Tibial nerve (tissue), 4 donors: ENCODE measurements around the gene USP44. TPM values are rescaled to one million over a fixed set of nuclear protein-coding genes. Genes with fewer than 3 reads are reported as not detected.

Experiments
- DNase-seq, 2 donors: peaks; one replicate each; pipeline ENCODE4 v3.0.0-alpha.2; 2019; ENCODE audit warnings: low spot score in 2 of 2
- H3K27ac ChIP-seq, 4 donors: fragments of 200-600 bp; sonication (generic) in 3 of 4; one replicate each; pipeline ENCODE4 v1.5.1; 2017 to 2019; ENCODE audit warnings: mild to moderate bottlenecking in 1 of 4
- H3K27me3 ChIP-seq, 2 donors: fragments of 200-600 bp; sonication (generic) in 1 of 2; one replicate each; pipeline versions ENCODE4 v1.5.1 to v1.6.0; 2017 to 2019
- H3K36me3 ChIP-seq, 3 donors: fragments of 200-600 bp; sonication (generic); one replicate each; pipeline ENCODE4 v1.5.1; 2018 to 2019
- H3K4me1 ChIP-seq, 4 donors: fragments of 200-600 bp; sonication (generic) in 3 of 4; one replicate each; pipeline ENCODE4 v1.5.1; 2017 to 2019
- H3K4me3 ChIP-seq, 4 donors: fragments of 200-600 bp; sonication (generic) in 3 of 4; one replicate each; pipeline ENCODE4 v1.5.1; 2017 to 2019; ENCODE audit warnings: mild to moderate bottlenecking in 1 of 4, moderate library complexity in 1 of 4
- H3K9me3 ChIP-seq, 4 donors: fragments of 200-600 bp; sonication (generic) in 3 of 4; one replicate each; pipeline ENCODE4 v1.5.1; 2017 to 2019
- CTCF ChIP-seq, 5 experiments: fragments of 200-600 bp in 3 of 5; fragments of 450-650 bp in 2 of 5; sonication (generic) in 3 of 5; IDR thresholded peaks; one replicate each; pipeline ENCODE4 v1.5.1; 2016 to 2019; ENCODE audit warnings: antibody characterized with exemption in 5 of 5, mild to moderate bottlenecking in 3 of 5, moderate library complexity in 2 of 5
- EP300 ChIP-seq, 2 donors: sonication (generic); formaldehyde crosslinking; IDR thresholded peaks; one replicate each; pipeline ENCODE4 v1.6.1; 2017; ENCODE audit warnings: antibody characterized with exemption in 2 of 2, mild to moderate bottlenecking in 1 of 2
- POLR2A ChIP-seq, 2 donors: fragments of 450-650 bp; IDR thresholded peaks; one replicate each; pipeline ENCODE4 v1.6.1; 2017; ENCODE audit warnings: antibody characterized with exemption in 2 of 2, mild to moderate bottlenecking in 2 of 2, moderate library complexity in 2 of 2
- WGBS, 2 donors: methylation state at CpG; one replicate each; pipeline ENCODE4 v1.1.5; 2018; 5-methylcytosine and 5-hydroxymethylcytosine counted together
- total RNA-seq, 4 donors: library from RNA; depleted of rRNA; stranded (reverse); fragments of >200 nt; gene quantifications; one replicate each; pipeline ENCODE4 v1.1.0, GENCODE V29; 2016

The USP44 gene
- total RNA-seq: 10 to 100 TPM in 3 of 4 donors, 1 to 10 TPM in 1; 9.2 to 25.5 (median 12.3) TPM

DNA sequence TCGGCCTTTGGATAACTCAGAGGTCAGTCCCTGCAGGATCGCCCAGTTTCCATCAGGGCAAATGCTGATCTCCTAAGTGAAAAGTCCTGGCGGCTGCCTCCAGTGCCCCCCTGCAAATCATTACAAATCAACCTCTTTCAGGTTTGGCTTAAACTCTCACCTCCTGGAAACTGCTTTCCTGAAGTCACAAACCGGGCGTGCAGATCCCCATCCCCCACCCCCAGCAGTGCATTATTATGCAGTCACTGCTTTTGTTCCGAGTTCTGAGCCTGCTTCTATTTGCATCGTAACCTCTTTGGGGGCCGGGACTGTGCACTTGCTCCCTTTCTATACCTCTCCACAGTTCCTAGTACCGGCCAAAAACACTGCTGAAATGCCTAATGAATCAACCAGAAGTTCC lies at the start of gene USP44:
TSS of gene USP44 (minus strand) at position 172 of the 400 bp plus-strand sequence. CDS start 17,220 bp downstream, outside the sequence.
- TF ChIP-seq EP300 (IDR thresholded peaks at IDR 0.05) (no peak), POLR2A (IDR thresholded peaks at IDR 0.05) (no peak), CTCF (IDR thresholded peaks at IDR 0.05) (no peak)
- no peaks in the 10 kb centered on the region for H3K36me3 ChIP-seq
- WGBS, 2 donors: 26 to 36% methylated on average over 8 to 9 of the region's 9 CpGs

GRCh38 chr12:95600567-95600966 lies 49.3 kb upstream of the USP44 start:
- no peaks in the 10 kb centered on the region for H3K9me3 ChIP-seq
- no peak overlapping the region for H3K4me3 ChIP-seq
- no peaks in the 10 kb centered on the region for H3K27me3 ChIP-seq
- no peak for DNase-seq
- TF ChIP-seq POLR2A (IDR thresholded peaks at IDR 0.05) (no peak), CTCF (IDR thresholded peaks at IDR 0.05) (no peak), EP300 (IDR thresholded peaks at IDR 0.05) (no peak)
- no peaks in the 10 kb centered on the region for H3K4me1 ChIP-seq
- no peak overlapping the region for H3K27ac ChIP-seq
- no peaks in the 10 kb centered on the region for H3K36me3 ChIP-seq
- 91 to 97% methylated on average over 8 of the region's 8 CpGs for WGBS, 2 donors

More for the DNA sequence above, at the start of gene USP44:
- no peaks in the 10 kb centered on the region for H3K27me3 ChIP-seq
- no peak within 1 kb of the TSS for H3K4me3 ChIP-seq
- no peaks in the 10 kb centered on the region for H3K9me3 ChIP-seq
- no peak for DNase-seq
- H3K27ac ChIP-seq: no peak within 1 kb of the TSS
- H3K4me1 ChIP-seq: peaks cover 0 to 6% (median 0%) of the 10 kb centered on the region in 4 donors

DNA sequence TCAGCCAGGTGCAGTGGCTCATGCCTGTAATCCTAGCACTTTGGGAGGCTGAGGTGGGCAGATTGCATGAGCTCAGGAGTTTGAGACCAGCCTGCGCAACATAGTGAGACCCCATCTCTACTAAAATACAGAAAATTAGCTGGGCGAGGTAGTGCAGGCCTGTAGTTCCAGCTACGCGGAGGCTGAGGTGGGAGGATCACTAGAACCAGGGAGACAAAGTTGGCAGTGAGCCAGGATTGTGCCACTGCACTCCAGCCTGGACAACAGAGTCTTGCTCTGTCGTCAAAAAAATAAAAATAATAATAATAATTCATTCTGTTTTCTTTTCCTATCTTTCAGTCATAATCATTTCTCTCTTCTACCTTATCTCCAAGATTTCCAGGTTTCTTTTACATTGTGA lies 48.6 kb upstream of the USP44 start:
- Histone ChIP-seq H3K4me1 (no peaks in the 10 kb centered on the region), H3K27me3 (no peaks in the 10 kb centered on the region), H3K9me3 (no peaks in the 10 kb centered on the region), H3K27ac (no peak overlapping the region), H3K36me3 (no peaks in the 10 kb centered on the region), H3K4me3 (no peak overlapping the region)
- no peak for DNase-seq
- TF ChIP-seq CTCF (IDR thresholded peaks at IDR 0.05) (no peak), POLR2A (IDR thresholded peaks at IDR 0.05) (no peak), EP300 (IDR thresholded peaks at IDR 0.05) (no peak)
- 81 to 85% methylated on average over 5 of the region's 5 CpGs for WGBS, 2 donors

DNA sequence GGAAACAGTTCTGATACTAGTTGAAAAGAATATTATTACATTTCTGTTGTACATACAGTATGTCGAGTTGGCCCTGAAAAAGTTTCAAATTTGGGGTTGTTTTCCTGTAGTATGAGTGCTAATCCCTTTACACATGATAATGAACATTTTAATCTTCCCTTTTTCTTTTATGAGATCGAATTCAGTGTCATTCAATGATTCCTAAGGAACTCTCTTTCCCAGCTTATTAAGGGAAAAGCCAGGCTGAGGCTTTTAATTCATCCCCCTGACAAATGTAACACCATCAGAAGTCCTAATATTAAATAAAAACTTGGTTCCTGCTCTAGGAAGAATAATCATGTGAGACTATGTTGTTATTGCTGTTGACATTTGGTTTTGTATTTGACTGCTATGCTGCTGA lies 42.9 kb upstream of the USP44 start:
- DNase-seq: no peak
- Histone ChIP-seq H3K4me3 (no peak overlapping the region), H3K4me1 (no peaks in the 10 kb centered on the region), H3K27me3 (no peaks in the 10 kb centered on the region), H3K27ac (no peak overlapping the region), H3K36me3 (no peaks in the 10 kb centered on the region), H3K9me3 (no peaks in the 10 kb centered on the region)
- TF ChIP-seq POLR2A (IDR thresholded peaks at IDR 0.05) (no peak), CTCF (IDR thresholded peaks at IDR 0.05) (no peak), EP300 (IDR thresholded peaks at IDR 0.05) (no peak)
- 47 to 56% methylated on average over 2 of the region's 2 CpGs for WGBS, 2 donors

DNA sequence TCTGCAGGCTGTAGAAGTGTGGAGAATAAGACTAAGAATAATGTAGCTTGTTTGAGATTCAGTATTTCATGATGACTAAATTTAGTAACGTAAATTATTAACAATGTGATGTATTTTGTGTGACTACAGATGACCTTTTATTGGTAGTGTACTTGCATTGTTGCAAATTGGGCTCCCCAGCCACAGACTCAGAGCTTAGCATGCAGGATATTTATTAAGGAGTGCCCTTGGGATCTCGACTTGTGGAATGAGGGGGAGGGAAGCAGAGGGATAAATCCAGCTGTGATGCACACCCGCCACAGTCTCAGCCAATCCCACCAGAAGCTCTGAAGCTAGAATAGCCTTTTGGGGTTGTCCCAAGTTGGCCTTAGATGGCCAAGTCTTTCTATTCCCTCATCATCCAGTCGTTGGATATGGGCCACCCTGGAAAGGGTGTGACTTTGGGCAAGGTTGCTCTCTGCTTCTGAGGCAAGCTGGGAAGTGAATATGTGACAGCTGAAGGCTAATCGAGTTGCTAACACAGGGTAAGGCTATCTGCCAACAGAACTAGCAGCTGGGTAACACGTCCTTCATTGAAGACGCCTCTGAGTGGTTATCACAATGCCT lies 42.1 kb upstream of the USP44 start:
- WGBS, 2 donors: 34 to 37% methylated on average over 7 of the region's 7 CpGs
- no peak for TF ChIP-seq EP300 (IDR thresholded peaks at IDR 0.05)
- TF ChIP-seq POLR2A (IDR thresholded peaks at IDR 0.05): no peak
- no peak for TF ChIP-seq CTCF (IDR thresholded peaks at IDR 0.05)

More for the DNA sequence above, 42.1 kb upstream of the USP44 start:
- no peak overlapping the region for H3K27ac ChIP-seq
- no peaks in the 10 kb centered on the region for H3K27me3 ChIP-seq
- no peaks in the 10 kb centered on the region for H3K9me3 ChIP-seq
- no peak overlapping the region for H3K4me3 ChIP-seq
- H3K4me1 ChIP-seq: no peaks in the 10 kb centered on the region
- DNase-seq: no peak
- no peaks in the 10 kb centered on the region for H3K36me3 ChIP-seq
